B cell (primary cell): ENCODE results near the gene WIPI1. TPM values are rescaled to one million over a fixed set of nuclear protein-coding genes. Genes with fewer than 3 reads are reported as not detected.

ENCODE experiments used
- ATAC-seq: fragments of 200-7000 bp; cut with Tn5 transposase; one replicate; pipeline ENCODE4 v1.10.0; 2021; ENCODE audit warnings: low read depth, mild to moderate bottlenecking, moderate number of reproducible peaks, moderate library complexity
- CTCF ChIA-PET: fragments of 350-600 bp; sonication (Branson Sonifier 250); formaldehyde crosslinking; loops from one replicate; lab custom pipeline; 2021; ENCODE audit warnings: antibody characterized with exemption, inconsistent platforms; lab: Charles Lee
- POLR2A ChIA-PET: fragments of 350-600 bp; sonication (Branson Sonifier 250); formaldehyde crosslinking; loops from one replicate; lab custom pipeline; 2021; ENCODE audit warnings: antibody characterized with exemption; lab: Charles Lee
- DNase-seq: peaks from one replicate; pipeline ENCODE4 v3.0.0; 2013
- H2AFZ ChIP-seq: 2 replicates; pipeline ENCODE4 v1.6.1; 2012; ENCODE audit warnings: mild to moderate bottlenecking, low read depth, low read length; ENCODE audit not compliant: insufficient read depth, poor library complexity, severe bottlenecking
- H3K27ac ChIP-seq, 2 donors: 1 replicate in 1 of 2; 2 replicates in 1 of 2; pipeline ENCODE4 v1.5.1; 2012 to 2013; ENCODE audit warnings: low read length in 2 of 2, mild to moderate bottlenecking in 2 of 2, moderate library complexity in 1 of 2
- H3K27me3 ChIP-seq, 4 experiments: fragments of 200-600 bp in 1 of 4; sonication (generic) in 1 of 4; replicated peaks in 1 of 4; 1 replicate in 2 of 4; 2 replicates in 2 of 4; pipeline versions ENCODE4 v1.6.1 to v1.7.0; 2013 to 2016; ENCODE audit warnings: low read length in 3 of 4, mild to moderate bottlenecking in 2 of 4, mixed read lengths in 1 of 4, moderate library complexity in 1 of 4; ENCODE audit not compliant: insufficient read depth in 4 of 4, control insufficient read depth in 3 of 4; ENCODE audit errors: control extremely low read depth in 1 of 4
- H3K36me3 ChIP-seq, 2 experiments: replicated peaks in 1 of 2; 1 replicate in 1 of 2; 2 replicates in 1 of 2; pipeline versions ENCODE4 v1.6.1 to v1.7.1; 2013; ENCODE audit warnings: low read length in 1 of 2; ENCODE audit not compliant: insufficient read depth in 2 of 2, control insufficient read depth in 1 of 2; ENCODE audit errors: control extremely low read depth in 1 of 2, extremely low read depth in 1 of 2
- H3K4me1 ChIP-seq, 2 donors: fragments of 200-600 bp in 1 of 2; sonication (generic) in 1 of 2; 1 replicate in 1 of 2; 2 replicates in 1 of 2; pipeline versions ENCODE4 v1.5.1 to v1.6.1; 2013 to 2017; ENCODE audit warnings: low read length in 2 of 2; ENCODE audit not compliant: control insufficient read depth in 2 of 2, insufficient read depth in 2 of 2
- H3K4me2 ChIP-seq: replicated peaks from 2 replicates; pipeline ENCODE3; 2012; ENCODE audit warnings: mild to moderate bottlenecking, low read depth, low read length; ENCODE audit not compliant: poor library complexity, severe bottlenecking
- H3K4me3 ChIP-seq, 5 experiments: fragments of 200-600 bp in 1 of 5; sonication (generic) in 1 of 5; 1 replicate in 3 of 5; 2 replicates in 2 of 5; pipeline versions ENCODE4 v1.5.1 to v1.7.0; 2011 to 2016; ENCODE audit warnings: low read length in 4 of 5, mild to moderate bottlenecking in 4 of 5, low read depth in 2 of 5, control low read depth in 1 of 5, moderate library complexity in 1 of 5; ENCODE audit not compliant: insufficient read depth in 1 of 5; ENCODE audit errors: control extremely low read depth in 1 of 5, extremely low read depth in 1 of 5
- H3K79me2 ChIP-seq: fragments of 200-600 bp; sonication (generic); one replicate; pipeline ENCODE4 v1.6.0; 2016; ENCODE audit warnings: low read length; ENCODE audit not compliant: control insufficient read depth, insufficient read depth
- H3K9ac ChIP-seq: fragments of 200-600 bp; sonication (generic); 2 replicates; pipeline ENCODE4 v1.6.1; 2017; ENCODE audit warnings: mild to moderate bottlenecking, low read length, moderate library complexity
- H3K9me3 ChIP-seq, 3 donors: one replicate each; pipeline versions ENCODE4 v1.6.1 to v1.7.1; 2013; ENCODE audit warnings: low read length in 2 of 3; ENCODE audit not compliant: control insufficient read depth in 2 of 3, insufficient read depth in 1 of 3; ENCODE audit errors: control extremely low read depth in 1 of 3
- H4K20me1 ChIP-seq: 2 replicates; pipeline ENCODE4 v1.6.0; 2012; ENCODE audit warnings: mild to moderate bottlenecking, low read length; ENCODE audit not compliant: insufficient read depth, control insufficient read depth, poor library complexity, severe bottlenecking
- H3K27ac Mint-ChIP-seq: one replicate; pipeline ENCODE4 v1.8.0; 2021; ENCODE audit warnings: mixed read lengths
- H3K27me3 Mint-ChIP-seq: one replicate; pipeline ENCODE4 v1.8.0; 2021; ENCODE audit warnings: mixed read lengths
- H3K4me1 Mint-ChIP-seq: one replicate; pipeline ENCODE4 v1.8.0; 2021; ENCODE audit warnings: mixed read lengths
- H3K4me3 Mint-ChIP-seq: one replicate; pipeline ENCODE4 v1.8.0; 2021; ENCODE audit warnings: mixed read lengths
- H3K9me3 Mint-ChIP-seq: one replicate; pipeline ENCODE4 v1.8.0; 2022; ENCODE audit warnings: mixed read lengths; ENCODE audit not compliant: insufficient read depth
- CTCF ChIP-seq: fragments of 200-600 bp; IDR thresholded peaks from one replicate; pipeline ENCODE4 v1.8.0; 2022; ENCODE audit warnings: antibody characterized with exemption, mild to moderate bottlenecking
- EZH2 ChIP-seq: IDR thresholded peaks from 2 replicates; pipeline ENCODE4 v1.6.1; 2012; ENCODE audit warnings: borderline replicate concordance, low read depth, mild to moderate bottlenecking, moderate library complexity, low read length; ENCODE audit not compliant: insufficient read depth, poor library complexity, severe bottlenecking
- WGBS: methylation state at CpG from one replicate; pipeline ENCODE4 v1.1.5; 2013; ENCODE audit warnings: missing lambda C conversion rate; ENCODE audit not compliant: insufficient coverage; 5-methylcytosine and 5-hydroxymethylcytosine counted together
- intact Hi-C: fragments of 100-400 bp; cut with micrococcal nuclease; formaldehyde crosslinking; loops from one replicate; pipeline ENCODE4 v1.10.0; 2022
- polyA plus RNA-seq: library from polyadenylated mRNA; depleted of rRNA; stranded (reverse); fragments of >200 nt; gene quantifications from 2 replicates; pipeline ENCODE4 v1.2.3, GENCODE V29; 2012
- total RNA-seq, 2 donors: library from RNA; stranded (reverse); fragments of 120-200 nt in 1 of 2; gene quantifications; 1 replicate in 1 of 2; 2 replicates in 1 of 2; pipeline versions ENCODE4 v1.2.3 to v1.2.4, GENCODE V29; 2013 to 2022

WIPI1 gene
- total and polyA plus RNA-seq, 2 donors (not counting 1 experiment from before 2014, with no cell fraction given): 6.0 to 14.7 TPM

DNA sequence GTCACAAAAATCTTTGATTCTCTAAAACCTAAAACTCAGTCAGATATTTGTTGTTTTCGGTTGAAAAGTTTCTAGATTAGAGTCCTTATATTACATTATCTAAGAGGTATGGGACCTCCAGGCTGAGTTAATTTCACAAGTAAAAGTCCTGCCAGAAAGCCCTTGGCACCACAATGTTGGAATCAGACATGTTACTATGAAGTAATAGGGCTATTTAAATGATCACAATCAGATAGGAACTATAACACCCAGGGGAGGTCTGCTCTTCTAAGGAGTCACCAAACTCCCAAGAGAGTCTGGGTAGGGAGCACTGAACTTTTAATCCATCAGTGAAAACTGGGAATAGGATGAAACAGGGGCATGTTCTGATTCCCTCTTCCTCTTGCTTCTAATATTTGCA lies 54.2 kb downstream of the WIPI1 start:
- no CpG with 5 or more reads among the region's 1 CpG for WGBS
- H3K4me3 Mint-ChIP-seq: no peak overlapping the region
- TF ChIP-seq CTCF (no peak), EZH2 (no peak)

GRCh38 chr17:68401288-68401687 lies 56.0 kb downstream of the WIPI1 start:
- CTCF ChIA-PET: interaction anchor here (0.9 to 8.7 kb wide), 5 partner anchors 9 to 229 kb away, joined by 3 to 126 read pairs (median 3); no protein-coding TSS in a partner anchor
- H3K4me1 ChIP-seq: peaks cover 0 to 6% of the 10 kb centered on the region in 2 donors
- DNase-seq: no peak
- H3K79me2 ChIP-seq: no peaks in the 10 kb centered on the region
- no peaks in the 10 kb centered on the region for H4K20me1 ChIP-seq
- no peaks in the 10 kb centered on the region for H3K9me3 ChIP-seq
- H3K27me3 Mint-ChIP-seq: peaks cover 3% of the 10 kb centered on the region
- WGBS: 91% methylated on average over 6 of the region's 7 CpGs
- H3K27ac Mint-ChIP-seq: no peak overlapping the region
- no peak overlapping the region for H2AFZ ChIP-seq
- no peak overlapping the region for H3K9ac ChIP-seq
- TF ChIP-seq EZH2: no peak
- intact Hi-C loops: no loop called here
- H3K4me3 Mint-ChIP-seq: no peak overlapping the region
- no peaks in the 10 kb centered on the region for H3K9me3 Mint-ChIP-seq
- peaks cover 8% of the 10 kb centered on the region for H3K4me1 Mint-ChIP-seq
- no peaks in the 10 kb centered on the region for H3K36me3 ChIP-seq
- POLR2A ChIA-PET: interaction anchor here (0.6 kb wide), 1 partner anchor 118 kb away, joined by 3 read pairs; no protein-coding TSS in a partner anchor
- H3K27me3 ChIP-seq: no peaks in the 10 kb centered on the region
- H3K27ac ChIP-seq: no peak overlapping the region
- no peak for ATAC-seq
- H3K4me3 ChIP-seq: no peak overlapping the region
- H3K4me2 ChIP-seq: no peak overlapping the region

More for the DNA sequence above, 54.2 kb downstream of the WIPI1 start:
- intact Hi-C loops: no loop called here
- ATAC-seq: no peak
- Histone ChIP-seq H3K9ac (no peak overlapping the region), H3K4me3 (no peak overlapping the region), H3K36me3 (no peaks in the 10 kb centered on the region), H3K27me3 (no peaks in the 10 kb centered on the region), H3K9me3 (no peaks in the 10 kb centered on the region), H3K27ac (no peak overlapping the region), H3K79me2 (no peaks in the 10 kb centered on the region), H2AFZ (no peak overlapping the region), H4K20me1 (no peaks in the 10 kb centered on the region), H3K4me1 (peaks cover 0 to 6% of the 10 kb centered on the region in 2 donors), H3K4me2 (no peak overlapping the region)
- CTCF ChIA-PET: interaction anchor here (8.7 kb wide), 1 partner anchor 141 kb away, joined by 126 read pairs; no protein-coding TSS in a partner anchor
- H3K4me1 Mint-ChIP-seq: peaks cover 13% of the 10 kb centered on the region
- DNase-seq: no peak
- H3K9me3 Mint-ChIP-seq: no peaks in the 10 kb centered on the region
- H3K27ac Mint-ChIP-seq: no peak overlapping the region
- peaks cover 3% of the 10 kb centered on the region for H3K27me3 Mint-ChIP-seq
- POLR2A ChIA-PET: no interaction called here
